ENCODE results near the gene ZNF532.
"Not testable (repeated sequence)": the region's sequence is repeated elsewhere in the genome, so short reads cannot be mapped to it uniquely, and the experiment has no call there.

Gene ZNF532

DNA sequence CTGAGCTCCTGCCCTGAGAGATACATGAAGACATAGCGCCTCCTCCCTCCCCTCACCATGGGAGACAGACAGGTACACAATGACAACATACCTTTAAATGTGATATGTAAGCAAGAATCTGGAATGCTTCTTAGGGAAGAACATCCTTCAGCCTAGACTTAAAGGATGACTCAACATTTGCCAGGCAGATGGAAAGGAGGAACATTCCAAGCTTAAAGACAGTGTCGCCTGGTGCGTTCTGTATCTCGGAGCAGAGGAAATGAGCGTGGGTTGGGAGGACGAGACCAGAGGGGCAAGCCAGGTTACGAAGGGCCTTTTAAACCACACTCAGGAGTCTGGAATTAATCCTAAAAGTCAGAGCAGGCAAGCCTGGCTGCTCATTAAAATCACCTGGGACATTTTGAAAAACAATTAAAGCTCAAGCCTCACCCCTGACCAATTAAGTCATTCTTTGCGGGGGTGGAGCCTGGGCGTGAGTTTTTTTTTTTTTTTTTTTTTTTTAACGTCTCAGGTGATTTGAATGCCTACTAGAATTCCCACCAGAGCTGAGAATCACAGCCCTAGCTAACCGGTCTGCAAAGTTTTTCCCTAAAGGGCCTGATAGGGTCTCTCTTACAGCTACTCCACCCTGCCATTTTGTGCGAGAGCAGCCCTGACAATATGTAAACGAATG, 143.8 kb downstream of the ZNF532 start:
- DNase-seq (ENCODE audit: low read depth): no peak

DNA sequence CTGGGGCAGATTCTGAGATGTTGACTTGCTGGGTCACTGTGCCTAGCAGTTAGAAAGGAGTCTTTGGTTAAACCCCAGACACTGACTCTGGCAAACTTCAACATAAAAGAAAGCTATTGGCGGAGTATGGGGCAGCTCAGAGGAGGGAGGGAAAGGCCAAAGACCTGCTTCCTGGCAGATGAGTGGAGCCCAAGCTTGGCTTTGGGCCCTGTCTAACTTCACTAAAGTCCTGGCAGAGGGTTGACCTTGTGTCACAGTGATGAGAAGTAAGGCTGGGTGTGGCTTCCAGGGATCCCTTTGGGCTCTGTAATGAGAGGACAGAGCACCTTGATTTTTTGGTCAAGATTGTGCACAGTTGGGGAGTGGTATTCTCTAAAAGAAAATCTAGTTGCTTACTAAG, 145.2 kb downstream of the ZNF532 start:
- DNase-seq (ENCODE audit: low read depth): no peak

DNA sequence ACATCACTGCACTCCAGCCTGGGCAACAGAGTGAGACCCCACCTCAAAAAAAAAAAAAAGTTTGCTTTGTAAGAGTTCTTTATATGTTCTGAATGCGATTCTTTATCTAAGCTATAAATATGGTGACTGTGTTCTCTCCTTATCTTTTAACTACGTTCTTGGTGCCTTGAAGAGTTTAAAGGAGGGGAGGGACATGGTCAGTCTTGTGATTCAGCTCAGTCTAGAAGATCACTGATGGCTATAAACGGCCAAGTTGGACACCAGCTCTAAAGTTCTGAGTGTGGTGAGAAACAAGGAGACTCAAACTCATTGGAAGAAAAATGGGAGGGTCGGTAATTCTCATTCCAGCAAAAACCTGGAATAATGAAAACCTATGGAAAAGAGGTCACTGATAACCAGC, 146.6 kb downstream of the ZNF532 start:
- no peak for DNase-seq (ENCODE audit: low read depth)

DNA sequence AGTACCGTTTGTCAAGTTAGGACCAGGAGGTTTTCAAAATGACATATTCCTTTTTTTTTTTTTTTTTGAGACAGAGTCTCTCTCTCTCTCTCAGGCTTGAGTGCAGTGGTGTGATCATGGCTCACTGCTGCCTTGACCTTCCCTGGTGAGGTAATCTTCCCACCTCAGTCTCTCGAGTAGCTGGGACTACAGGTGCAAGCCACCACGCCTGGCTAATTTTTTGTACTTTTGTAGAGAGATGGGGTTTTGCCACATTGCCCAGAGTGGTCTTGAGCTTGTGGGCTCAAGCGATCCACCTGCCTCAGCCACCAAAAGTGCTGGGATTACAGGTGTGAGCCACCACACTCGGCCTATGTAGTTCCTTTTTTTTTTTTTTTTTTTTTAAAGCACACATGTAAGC, 147.1 kb downstream of the ZNF532 start:
- DNase-seq (ENCODE audit: low read depth): no peak

DNA sequence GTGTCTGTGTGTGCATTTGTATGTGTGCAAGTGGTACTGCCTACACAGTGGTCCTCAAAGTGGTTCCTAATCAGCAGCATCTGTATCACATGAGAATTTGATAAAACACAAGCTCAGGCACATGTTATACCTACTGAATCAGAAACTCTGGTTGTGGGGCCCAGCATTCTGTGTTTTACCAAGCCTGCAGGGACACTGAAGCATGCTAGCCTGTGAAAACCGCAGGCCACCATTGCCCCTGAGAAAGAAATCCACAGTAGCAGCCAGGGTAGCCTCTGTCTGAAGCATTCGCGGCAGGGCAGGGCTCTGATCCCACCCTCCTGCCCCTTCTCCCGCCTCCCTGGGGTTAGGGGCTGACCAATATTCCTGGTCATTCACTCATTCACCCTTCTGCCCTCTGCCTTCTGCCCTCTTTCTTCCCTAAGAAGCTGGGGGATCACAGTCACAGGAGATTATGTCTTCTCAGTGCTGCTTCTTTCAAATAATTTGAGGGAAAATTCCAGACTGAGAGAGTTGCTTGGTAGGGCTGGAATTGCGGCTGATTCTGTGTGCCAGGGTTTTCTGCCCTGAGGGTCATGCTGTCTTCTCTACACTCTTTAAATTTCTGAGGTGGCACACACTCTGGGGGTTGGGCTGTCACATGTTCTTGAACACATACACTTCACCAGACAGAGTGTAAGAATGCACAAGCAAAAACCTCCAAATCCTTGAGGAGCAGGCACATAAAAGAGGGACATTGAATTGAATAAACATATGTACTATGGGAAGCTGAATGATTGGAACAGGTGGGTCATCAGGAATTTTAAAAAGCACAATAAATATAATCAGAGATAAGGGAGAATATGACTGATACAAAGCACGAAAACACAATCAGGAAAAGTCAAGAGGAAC, 148.4 kb downstream of the ZNF532 start:
- no peak for DNase-seq (ENCODE audit: low read depth)

DNA sequence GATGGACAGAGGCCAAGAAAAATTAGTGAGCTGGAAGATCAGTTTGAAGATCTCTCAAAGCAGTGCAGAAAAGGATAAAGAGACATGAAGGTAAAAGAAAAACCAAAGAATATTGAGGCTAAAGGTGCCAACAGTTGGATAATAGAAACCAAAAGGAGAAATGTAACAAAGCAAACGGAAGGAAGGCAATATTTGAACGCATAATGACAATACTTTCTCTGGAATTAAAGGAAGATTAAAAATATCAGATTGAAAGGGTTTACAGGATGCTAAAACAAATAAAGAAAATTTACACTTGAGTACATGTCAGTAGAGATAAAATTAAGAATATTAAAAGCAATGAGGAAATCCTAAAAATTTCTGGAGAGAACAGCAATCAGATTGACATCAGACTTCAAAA, 149.1 kb downstream of the ZNF532 start:
- DNase-seq (ENCODE audit: low read depth): no peak

DNA sequence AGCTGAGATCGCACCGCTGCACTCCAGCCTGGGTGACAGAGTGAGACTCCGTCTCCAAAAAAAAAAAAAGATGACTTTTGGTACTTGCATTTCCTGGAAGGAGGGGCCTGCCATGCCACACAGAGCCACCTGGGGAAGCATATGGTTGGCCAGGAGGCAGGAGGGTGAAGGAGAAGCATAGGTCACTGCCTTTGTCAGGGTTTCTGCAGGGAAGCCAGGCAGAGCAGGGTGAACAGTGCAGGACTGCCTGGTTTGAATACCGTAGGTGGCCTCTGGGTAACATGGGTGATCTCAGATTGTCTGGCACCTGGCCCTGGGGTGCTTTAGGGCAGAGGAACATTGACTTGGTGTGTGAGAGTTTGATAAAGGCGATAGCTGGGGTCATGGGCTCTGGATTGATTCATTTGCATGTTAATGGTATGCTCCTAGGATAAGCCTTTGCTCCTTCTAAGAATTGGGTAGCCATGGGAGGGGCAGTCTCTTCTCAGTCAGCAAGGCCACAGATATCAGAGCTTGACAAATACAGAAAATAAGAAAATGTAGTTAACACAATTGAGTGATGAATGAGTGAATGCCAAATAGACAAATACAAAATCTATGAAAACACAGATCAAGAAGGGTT, 151.0 kb downstream of the ZNF532 start:
- no peak for DNase-seq (ENCODE audit: low read depth)

DNA sequence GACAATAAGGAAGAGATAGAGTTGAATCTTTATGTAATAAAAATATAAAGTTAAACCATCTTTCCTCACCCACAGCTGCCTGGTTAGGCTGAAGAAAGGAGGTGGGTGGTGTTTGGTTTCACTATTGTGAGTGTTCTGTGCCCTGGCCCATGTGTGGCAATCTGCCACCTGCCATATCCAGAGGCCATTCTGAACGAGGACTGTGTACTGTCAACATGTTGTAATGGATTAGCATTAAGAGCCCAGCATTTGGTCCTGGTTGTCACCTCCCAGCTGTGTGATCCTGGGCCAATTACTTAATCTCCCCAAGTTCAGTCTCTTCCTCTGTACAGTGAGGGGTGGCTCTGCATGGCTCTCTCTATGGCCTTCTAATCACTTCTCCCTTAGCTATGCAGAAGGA, 156.8 kb downstream of the ZNF532 start:
- DNase-seq (ENCODE audit: low read depth): no peak

DNA sequence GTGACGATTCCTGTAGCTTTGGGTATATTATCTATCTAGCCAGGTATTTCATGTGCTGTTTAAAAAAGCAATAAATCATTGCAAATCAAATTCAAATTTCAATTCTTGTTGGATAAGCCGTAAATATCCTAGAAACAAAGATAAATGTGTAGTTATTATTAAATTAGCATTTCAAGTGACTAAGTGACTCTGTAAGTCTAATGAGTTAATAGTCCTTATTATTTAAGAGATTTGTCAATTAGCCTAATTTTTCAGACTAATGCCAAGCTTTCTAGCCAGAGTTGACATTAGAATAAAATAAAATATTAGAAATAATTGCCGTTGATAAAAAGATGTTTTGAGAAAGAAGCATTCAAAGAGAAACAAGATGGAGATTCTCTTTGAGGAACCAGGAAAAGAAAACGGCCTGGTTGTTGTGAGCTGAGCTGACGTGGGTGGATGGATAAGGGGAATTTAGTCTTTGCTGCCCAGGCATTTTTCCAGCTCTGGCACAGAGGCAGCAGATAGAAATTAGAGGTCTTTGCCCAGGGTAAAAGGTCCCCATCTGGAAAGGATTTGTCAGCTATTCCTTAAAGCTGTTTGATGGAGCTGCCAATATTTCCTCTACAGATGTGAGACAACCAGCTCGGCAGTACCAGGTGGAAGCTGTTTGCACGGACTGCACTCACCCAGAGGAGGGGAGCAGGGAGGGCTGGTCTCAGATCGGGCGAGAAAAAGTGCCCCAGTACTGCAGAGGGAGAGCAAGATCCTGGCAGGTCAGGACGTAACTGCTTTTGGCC, 157.7 kb downstream of the ZNF532 start:
- no peak for DNase-seq (ENCODE audit: low read depth)

DNA sequence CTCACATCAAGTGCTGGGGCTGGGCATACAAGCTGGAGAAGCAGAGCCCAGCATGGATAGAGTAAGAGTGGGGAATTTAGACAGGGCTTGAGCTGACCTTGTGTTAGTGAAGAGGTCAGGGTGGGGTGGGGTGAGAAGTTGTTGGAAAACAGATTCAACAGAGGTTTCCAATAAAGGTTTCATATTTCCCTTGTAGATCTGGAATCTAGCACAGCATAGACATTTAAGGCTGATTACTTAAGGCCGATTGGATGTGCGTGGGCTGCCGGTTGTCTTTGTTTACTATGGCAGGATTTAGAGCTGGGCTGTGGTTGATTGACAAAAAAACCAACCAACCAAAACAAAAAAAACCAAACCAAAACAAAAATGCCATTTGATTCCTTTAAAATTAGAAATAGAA, 160.2 kb downstream of the ZNF532 start:
- DNase-seq (ENCODE audit: low read depth): no peak

DNA sequence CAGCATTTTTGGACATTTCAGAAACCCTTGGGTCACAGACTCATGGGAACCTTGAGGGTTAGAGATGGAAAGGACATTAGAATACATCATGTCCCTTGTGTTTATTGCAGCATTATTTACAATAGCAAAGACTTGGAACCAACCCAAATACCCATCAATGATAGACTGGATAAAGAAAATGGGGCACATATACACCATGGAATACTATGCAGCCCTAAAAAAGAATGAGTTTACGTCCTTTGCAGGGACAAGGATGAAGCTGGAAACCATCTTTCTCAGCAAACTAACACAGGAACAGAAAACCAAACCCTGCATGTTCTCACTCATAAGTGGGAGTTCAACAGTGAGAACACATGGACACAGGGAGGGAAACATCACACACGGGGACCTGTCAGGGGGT, 160.9 kb downstream of the ZNF532 start:
- DNase-seq (ENCODE audit: low read depth): not testable (repeated sequence)

DNA sequence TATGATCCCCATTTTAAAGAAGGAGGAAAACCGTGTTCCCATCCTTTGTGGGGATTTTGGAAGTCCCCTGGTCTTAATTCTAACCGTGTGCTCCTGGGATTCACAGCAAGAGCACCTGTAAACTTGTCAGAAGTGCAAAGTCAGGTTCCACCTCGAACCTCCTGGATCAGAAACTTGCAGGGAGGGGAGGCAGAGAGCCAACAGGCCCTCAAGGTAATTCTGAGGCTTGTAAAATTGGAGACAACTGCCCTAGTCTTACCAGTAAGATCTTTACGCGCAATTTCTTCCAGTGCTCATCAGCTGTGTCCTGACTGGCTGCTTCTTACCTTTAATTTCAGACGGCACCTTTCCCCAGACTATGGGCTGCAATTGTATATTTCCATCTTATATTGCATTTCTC, 161.7 kb downstream of the ZNF532 start:
- DNase-seq (ENCODE audit: low read depth): no peak

DNA sequence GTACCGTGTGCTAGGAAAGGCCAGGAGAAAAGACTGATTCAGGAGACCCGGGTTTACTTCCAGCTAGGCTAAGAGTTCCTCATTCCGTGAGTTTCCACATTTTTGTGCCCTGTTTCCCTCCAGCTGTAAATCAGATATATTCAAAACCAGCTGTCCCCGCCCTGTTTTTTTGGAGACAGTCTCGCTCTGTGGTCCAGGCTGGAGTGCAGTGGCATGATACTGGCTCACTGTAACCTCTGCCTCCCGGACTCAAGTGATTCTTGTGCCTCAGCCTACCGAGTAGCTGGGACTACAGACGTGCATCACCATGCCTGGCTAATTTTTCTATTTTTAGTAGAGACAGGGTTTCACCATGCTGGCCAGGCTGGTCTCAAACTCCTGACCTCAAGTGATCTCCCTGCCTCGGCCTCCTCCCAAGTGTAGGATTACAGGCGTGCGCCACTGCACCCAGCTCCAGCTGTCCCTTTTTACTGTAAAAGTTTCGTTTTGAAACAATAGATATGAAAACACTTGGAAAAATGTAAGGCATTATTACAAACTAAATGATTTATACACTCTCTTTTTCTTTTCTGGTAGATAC, 162.2 kb downstream of the ZNF532 start:
- DNase-seq (ENCODE audit: low read depth): no peak

DNA sequence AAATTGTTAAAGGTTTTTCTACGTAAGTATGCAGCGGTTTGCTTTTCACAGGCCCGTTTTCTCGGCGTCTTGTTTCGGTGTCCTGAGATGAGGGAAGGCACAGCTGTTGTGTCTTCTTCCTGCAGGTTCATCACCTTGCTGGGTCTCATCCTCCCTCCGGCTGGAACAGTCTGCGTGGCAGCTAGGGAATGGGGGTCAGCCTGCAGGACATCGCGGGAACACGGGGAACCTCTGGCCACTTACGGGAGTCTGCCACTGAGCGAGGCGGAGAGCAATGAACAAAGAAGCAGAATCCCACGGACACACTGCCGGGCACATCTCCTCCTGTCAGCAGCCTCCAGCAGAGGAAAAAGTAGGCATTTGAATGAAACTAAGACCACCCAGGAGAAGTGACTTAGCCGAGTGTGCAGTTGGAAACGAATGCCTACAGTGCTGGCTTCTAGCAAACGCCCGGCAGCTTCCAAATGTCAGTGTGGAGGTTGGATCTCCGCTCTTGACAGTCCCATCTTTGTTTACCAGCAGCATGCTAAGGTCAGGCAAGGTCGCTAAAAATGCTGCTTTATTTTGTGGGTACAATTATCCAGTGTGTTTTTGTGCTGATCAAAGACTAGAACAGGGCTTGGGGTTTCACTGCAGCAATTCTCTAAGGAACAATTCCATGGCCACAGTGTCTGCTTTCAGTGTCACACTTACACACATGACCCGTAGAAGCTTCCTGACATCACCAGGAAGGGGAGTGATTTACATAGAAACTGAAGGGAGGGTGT, 165.2 kb downstream of the ZNF532 start:
- DNase-seq (ENCODE audit: low read depth): no peak

DNA sequence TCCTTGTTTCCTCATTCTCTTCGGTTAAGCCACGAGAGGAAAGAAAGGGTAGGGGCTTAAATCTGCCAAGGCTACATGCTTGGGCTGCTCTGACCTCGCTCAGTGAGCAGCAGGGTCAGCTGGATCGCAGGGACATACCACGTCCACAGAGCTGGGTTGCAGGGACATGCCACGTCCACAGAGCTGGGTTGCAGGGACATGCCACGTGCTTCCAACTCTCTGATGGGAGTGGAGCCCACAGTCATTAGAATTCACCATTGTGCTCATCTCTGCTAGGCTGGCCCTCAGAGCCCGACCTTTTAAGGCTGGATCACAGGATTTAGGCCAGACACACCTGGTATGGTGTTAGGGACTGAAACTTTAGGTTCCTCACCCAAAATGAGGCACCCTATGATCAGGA, 167.6 kb downstream of the ZNF532 start:
- DNase-seq (ENCODE audit: low read depth): no peak

DNA sequence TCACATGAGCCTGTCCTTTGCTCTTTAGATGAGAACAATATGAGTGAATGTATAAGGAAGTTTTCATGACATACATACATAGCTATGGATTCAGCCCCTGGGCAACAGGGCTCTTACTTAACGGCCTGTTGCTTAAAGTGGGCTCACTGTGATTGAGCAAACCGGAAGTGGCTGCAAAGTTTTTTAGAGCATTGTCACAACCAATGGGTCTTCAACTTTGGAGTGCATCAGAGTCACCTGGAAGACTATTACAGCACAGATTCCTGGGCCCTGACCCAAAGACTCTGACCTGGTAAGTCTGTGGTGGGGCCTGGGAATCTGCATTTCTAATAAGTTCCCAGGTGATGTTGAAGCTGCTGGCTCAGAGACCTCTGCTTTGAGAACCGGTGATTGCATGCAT, 168.7 kb downstream of the ZNF532 start:
- DNase-seq (ENCODE audit: low read depth): no peak

DNA sequence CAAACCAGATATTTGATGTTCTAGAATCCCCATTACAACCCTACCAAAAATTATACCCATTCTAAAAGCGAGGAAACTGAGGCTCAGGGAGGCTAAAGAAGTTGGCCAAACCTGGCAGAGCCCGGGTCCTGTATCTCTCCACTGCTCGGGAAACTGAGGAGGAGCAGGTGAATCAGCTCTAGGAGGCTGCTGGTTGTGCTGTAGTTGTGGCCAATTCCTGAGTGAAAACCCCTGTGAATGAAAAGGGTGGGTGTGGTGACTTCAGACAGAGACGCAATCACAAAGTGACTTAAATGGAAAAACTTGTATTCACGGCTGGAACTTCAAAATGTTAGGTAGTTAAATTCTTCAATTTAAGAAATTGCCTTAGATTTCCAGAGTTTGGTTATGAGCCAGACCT, 169.3 kb downstream of the ZNF532 start:
- DNase-seq (ENCODE audit: low read depth): no peak

DNA sequence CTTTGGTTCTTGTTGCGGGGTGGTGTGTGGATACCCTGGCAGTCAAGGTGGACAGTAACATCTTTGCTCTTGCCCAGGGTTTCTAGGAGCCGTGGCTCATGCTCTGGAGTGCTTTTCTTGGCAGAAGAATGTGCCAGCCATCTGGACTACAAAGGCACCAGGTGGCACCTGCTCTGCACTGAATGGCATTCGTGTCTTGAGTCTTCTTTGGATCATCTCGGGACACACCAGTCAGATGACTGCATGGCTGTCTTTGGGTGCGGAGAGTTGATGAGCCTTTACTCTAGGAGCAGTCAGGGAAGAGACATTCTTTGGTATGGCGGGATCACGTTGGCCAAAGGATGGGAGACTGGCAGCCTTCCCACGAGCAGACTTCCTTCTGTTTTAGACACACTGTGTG, 170.9 kb downstream of the ZNF532 start:
- no peak for DNase-seq (ENCODE audit: low read depth)

All from GM04504 (cell line).